PC-9 (cell line): ENCODE results near the gene CRYBG1. TPM values are rescaled to one million over a fixed set of nuclear protein-coding genes. Genes with fewer than 3 reads are reported as not detected.
A peak's percentile ranks its signal among the peaks of the same experiment; 100 is the strongest.

Experiments used
- BruUV-seq: library from RNA; stranded (reverse); fragments of 400-500 nt; replicated peaks from 2 replicates; lab custom pipeline; 2021; lab: Mats Ljungman, UMichigan
- CTCF ChIA-PET: fragments of 300-600 bp; sonication (Branson Sonifier 250); formaldehyde crosslinking; loops from one replicate; lab custom pipeline; 2022; ENCODE audit warnings: antibody characterized with exemption; lab: Charles Lee
- POLR2A ChIA-PET: fragments of 300-600 bp; sonication (Branson Sonifier 250); formaldehyde crosslinking; loops from one replicate; lab custom pipeline; 2022; ENCODE audit warnings: antibody characterized with exemption; ENCODE audit not compliant: unreplicated experiment; lab: Charles Lee
- DNase-seq, 2 experiments: peaks; one replicate each; pipeline versions ENCODE4 v3.0.0 to v3.0.0-alpha.2; 2015 to 2022; ENCODE audit warnings: mixed read lengths in 1 of 2
- H2AFZ ChIP-seq: fragments of 200-600 bp; sonication (generic); 2 replicates; pipeline ENCODE4 v1.8.1; 2017; ENCODE audit warnings: antibody characterized with exemption
- H3F3A ChIP-seq: fragments of 200-600 bp; sonication (generic); 2 replicates; pipeline ENCODE4 v1.8.1; 2017; ENCODE audit warnings: antibody characterized with exemption, mild to moderate bottlenecking, low read depth; ENCODE audit not compliant: insufficient read depth
- H3K27ac ChIP-seq: fragments of 200-600 bp; sonication (generic); 2 replicates; pipeline ENCODE4 v1.6.1; 2016; ENCODE audit warnings: mixed run types
- H3K27me3 ChIP-seq: fragments of 200-600 bp; sonication (generic); 2 replicates; pipeline ENCODE4 v1.6.1; 2016; ENCODE audit warnings: low read depth, mixed run types; ENCODE audit not compliant: insufficient read depth
- H3K36me3 ChIP-seq: fragments of 200-600 bp; sonication (generic); 2 replicates; pipeline ENCODE4 v1.6.1; 2016; ENCODE audit warnings: low read depth, mixed run types
- H3K4me1 ChIP-seq: fragments of 200-600 bp; sonication (generic); replicated peaks from 2 replicates; pipeline ENCODE4 v1.6.1; 2016; ENCODE audit warnings: mixed run types; ENCODE audit not compliant: insufficient read depth
- H3K4me2 ChIP-seq: fragments of 200-600 bp; sonication (generic); 2 replicates; pipeline ENCODE4 v1.6.1; 2017; ENCODE audit warnings: mixed run types
- H3K4me3 ChIP-seq: fragments of 200-600 bp; sonication (generic); 2 replicates; pipeline ENCODE4 v1.6.1; 2016; ENCODE audit warnings: mixed run types
- H3K79me2 ChIP-seq: fragments of 200-600 bp; sonication (generic); 2 replicates; pipeline ENCODE4 v1.6.1; 2017; ENCODE audit warnings: low read depth, mixed run types
- H3K9me2 ChIP-seq: fragments of 200-600 bp; sonication (generic); 2 replicates; pipeline ENCODE4 v1.8.1; 2017; ENCODE audit warnings: mild to moderate bottlenecking; ENCODE audit not compliant: insufficient read depth
- H3K9me3 ChIP-seq: fragments of 200-600 bp; sonication (generic); 2 replicates; pipeline ENCODE4 v1.8.1; 2016; ENCODE audit warnings: low read depth; ENCODE audit not compliant: insufficient read depth
- H4K20me1 ChIP-seq: fragments of 200-600 bp; sonication (generic); 2 replicates; pipeline ENCODE4 v1.8.1; 2017; ENCODE audit not compliant: insufficient read depth
- EZH2 ChIP-seq: fragments of 200-600 bp; sonication (generic); IDR thresholded peaks from 2 replicates; pipeline ENCODE4 v1.8.0; 2017; ENCODE audit warnings: antibody characterized with exemption, low read depth
- intact Hi-C: fragments of 100-400 bp; cut with micrococcal nuclease; formaldehyde crosslinking; loops from one replicate; pipeline ENCODE4 v1.10.0; 2022; ENCODE audit not compliant: unreplicated experiment
- total RNA-seq: library from RNA; stranded (reverse); gene quantifications from 2 replicates; pipeline ENCODE4 v1.2.3, GENCODE V29; 2021
- TF ChIP-seq, protein P1 (sequence below): fragments of 200-600 bp; sonication (generic); conservative IDR thresholded peaks from 2 replicates; pipeline ENCODE4 v1.6.1; 2017; ENCODE audit warnings: mixed run types, antibody characterized with exemption, mild to moderate bottlenecking, moderate library complexity

CRYBG1 gene
- total RNA-seq, 1 experiment from 2014 or later: 49.3 TPM

DNA sequence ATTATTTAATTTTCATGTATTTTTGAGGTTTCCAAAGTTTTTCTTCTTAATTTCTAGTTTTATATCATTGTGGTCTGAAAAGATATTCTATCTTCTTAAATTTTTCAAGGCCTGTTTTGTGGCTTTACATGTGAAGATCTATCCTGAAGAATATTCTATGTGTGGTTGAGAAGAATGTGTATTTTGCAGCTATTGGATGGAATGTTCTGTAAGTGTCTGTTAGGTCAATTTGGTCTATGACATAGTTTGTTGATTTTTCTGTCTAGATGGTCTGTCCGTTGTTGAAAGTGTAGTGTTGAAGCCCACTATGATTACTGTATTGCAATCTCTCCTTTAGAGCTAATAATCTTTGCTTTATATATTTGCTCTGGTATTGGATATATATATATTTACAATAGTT, 125.7 kb downstream of the CRYBG1 start:
- no TSS peak for BruUV-seq
- Histone ChIP-seq H3K4me2 (no peak overlapping the region), H3K79me2 (peaks cover 3% of the 10 kb centered on the region; the same call in 1 of the 2 replicates), H2AFZ (no peak overlapping the region), H3K4me3 (no peak overlapping the region), H3F3A (peaks cover 12% of the 10 kb centered on the region; the same call in 1 of the 2 replicates), H3K27ac (no peak overlapping the region), H3K4me1 (peaks cover 23% of the 10 kb centered on the region), H3K9me3 (no peaks in the 10 kb centered on the region), H3K27me3 (no peaks in the 10 kb centered on the region), H3K36me3 (no peaks in the 10 kb centered on the region), H4K20me1 (no peaks in the 10 kb centered on the region), H3K9me2 (no peaks in the 10 kb centered on the region)
- intact Hi-C loops: no loop called here
- no peak for TF ChIP-seq EZH2
- TF ChIP-seq, protein P1, sequence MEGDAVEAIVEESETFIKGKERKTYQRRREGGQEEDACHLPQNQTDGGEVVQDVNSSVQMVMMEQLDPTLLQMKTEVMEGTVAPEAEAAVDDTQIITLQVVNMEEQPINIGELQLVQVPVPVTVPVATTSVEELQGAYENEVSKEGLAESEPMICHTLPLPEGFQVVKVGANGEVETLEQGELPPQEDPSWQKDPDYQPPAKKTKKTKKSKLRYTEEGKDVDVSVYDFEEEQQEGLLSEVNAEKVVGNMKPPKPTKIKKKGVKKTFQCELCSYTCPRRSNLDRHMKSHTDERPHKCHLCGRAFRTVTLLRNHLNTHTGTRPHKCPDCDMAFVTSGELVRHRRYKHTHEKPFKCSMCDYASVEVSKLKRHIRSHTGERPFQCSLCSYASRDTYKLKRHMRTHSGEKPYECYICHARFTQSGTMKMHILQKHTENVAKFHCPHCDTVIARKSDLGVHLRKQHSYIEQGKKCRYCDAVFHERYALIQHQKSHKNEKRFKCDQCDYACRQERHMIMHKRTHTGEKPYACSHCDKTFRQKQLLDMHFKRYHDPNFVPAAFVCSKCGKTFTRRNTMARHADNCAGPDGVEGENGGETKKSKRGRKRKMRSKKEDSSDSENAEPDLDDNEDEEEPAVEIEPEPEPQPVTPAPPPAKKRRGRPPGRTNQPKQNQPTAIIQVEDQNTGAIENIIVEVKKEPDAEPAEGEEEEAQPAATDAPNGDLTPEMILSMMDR: no peak
- ChIA-PET POLR2A (no interaction called here), CTCF (no interaction called here)
- DNase-seq: no peak

DNA sequence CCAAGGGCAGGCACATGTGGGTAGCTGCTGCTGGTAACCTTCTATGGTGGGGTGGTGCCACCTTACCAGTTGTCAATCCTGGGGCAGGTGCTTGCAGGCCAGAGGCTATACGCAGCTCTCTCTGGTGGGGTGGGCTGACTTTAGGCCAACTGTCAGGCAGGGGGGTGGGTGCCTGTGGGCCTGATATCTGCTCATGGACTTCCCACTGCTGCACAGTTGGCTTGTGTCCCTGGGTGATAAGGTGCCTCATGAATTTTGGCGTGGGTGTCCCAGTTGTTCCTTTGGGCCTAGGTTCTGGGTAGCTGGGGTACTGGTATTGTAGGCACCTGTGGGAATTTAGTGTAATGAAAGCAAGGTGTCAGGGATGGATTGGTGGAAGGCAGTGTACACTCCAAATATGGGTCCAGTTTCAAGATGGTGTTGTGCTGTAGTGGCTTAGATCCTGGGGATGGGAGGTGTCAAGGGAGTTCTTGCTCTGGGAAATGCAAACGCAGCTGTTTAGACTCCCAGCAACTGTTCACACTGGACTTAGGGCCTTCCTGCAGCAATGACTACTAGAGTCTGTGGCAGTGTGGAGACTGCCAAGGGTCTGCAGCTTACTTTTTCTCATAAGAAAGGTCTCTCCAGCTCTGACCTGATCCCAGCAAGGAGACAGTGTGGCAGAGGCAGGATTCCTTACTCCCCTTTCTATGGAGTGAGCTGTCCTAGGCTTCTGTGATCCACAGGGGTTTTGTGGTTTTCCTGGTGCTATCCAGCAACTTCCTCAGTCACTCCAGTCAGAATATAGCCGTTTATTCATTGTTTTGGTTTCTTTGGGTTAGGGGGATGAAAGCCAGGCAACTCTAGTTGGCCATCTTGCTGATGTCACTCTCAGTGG, 128.2 kb downstream of the CRYBG1 start:
- Histone ChIP-seq H3K27me3 (no peaks in the 10 kb centered on the region), H4K20me1 (no peaks in the 10 kb centered on the region), H3K27ac (peak overlapping the region; percentile 27; the same call in 1 of the 2 replicates), H3K9me2 (no peaks in the 10 kb centered on the region), H3K4me2 (no peak overlapping the region), H3F3A (peaks cover 12% of the 10 kb centered on the region; the same call in 1 of the 2 replicates), H3K4me1 (peaks cover 32% of the 10 kb centered on the region), H2AFZ (no peak overlapping the region), H3K9me3 (no peaks in the 10 kb centered on the region), H3K36me3 (no peaks in the 10 kb centered on the region), H3K4me3 (no peak overlapping the region), H3K79me2 (peaks cover 3% of the 10 kb centered on the region; the same call in 1 of the 2 replicates)
- no peak for TF ChIP-seq EZH2
- TF ChIP-seq, protein P1: no peak
- intact Hi-C loops: no loop called here
- CTCF ChIA-PET: no interaction called here
- no TSS peak for BruUV-seq
- POLR2A ChIA-PET: no interaction called here
- DNase-seq: no peak

DNA sequence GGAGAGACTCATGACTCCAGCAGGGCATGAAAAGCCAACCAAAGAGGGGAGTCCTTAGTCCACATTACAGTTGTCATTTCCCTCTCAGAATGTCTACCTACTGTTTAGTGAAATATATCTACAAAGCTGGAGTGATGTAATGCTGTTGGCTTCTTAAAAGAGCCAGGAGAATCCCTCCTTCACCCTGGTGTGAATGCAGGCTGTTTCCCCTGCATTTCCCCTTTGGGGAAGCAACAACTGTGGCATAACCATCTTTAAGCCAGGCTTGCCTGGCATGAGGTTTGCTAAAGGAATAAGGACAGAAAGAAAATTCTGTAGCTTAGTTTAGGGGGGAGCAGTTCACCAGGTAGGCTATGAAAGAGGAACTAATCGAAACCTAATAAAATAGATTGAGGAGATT, 129.5 kb downstream of the CRYBG1 start:
- peak overlapping the region; percentile 40 for H3K4me2 ChIP-seq
- H3K27ac ChIP-seq: peak overlapping the region; percentile 87
- no TSS peak for BruUV-seq
- H3K9me2 ChIP-seq: no peaks in the 10 kb centered on the region
- no peaks in the 10 kb centered on the region for H4K20me1 ChIP-seq
- H3K4me3 ChIP-seq: no peak overlapping the region
- peaks cover 12% of the 10 kb centered on the region; the same call in 1 of the 2 replicates for H3F3A ChIP-seq
- H3K36me3 ChIP-seq: no peaks in the 10 kb centered on the region
- peaks cover 3% of the 10 kb centered on the region; the same call in 1 of the 2 replicates for H3K79me2 ChIP-seq
- ChIA-PET POLR2A (no interaction called here), CTCF (no interaction called here)
- no peak for DNase-seq
- no peak for TF ChIP-seq EZH2
- TF ChIP-seq, protein P1: no peak
- H3K4me1 ChIP-seq: peaks cover 36% of the 10 kb centered on the region
- no peaks in the 10 kb centered on the region for H3K27me3 ChIP-seq
- peak overlapping the region; percentile 29; the same call in 1 of the 2 replicates for H2AFZ ChIP-seq
- intact Hi-C loops: no loop called here
- no peaks in the 10 kb centered on the region for H3K9me3 ChIP-seq
